ENCODE results near the gene RNU7-1.

GRCh38 chr12:6964605-6965025 lies 21.0 kb downstream of the RNU7-1 start:
- TF ChIP-seq POLR2A (IDR thresholded peaks at IDR 0.05) = no peak
- no peak for TF ChIP-seq CTCF (IDR thresholded peaks at IDR 0.05)

All from breast epithelium (tissue), 3 donors.